Vagina (tissue), 2 donors: Measurements from ENCODE around the gene GDNF. TPM values are rescaled to one million over a fixed set of nuclear protein-coding genes. Genes with fewer than 3 reads are reported as not detected.

Experiments
- DNase-seq, 2 donors: peaks; one replicate each; pipeline ENCODE4 v3.0.0-alpha.2; 2017; ENCODE audit errors: extremely low spot score in 2 of 2
- H3K27ac ChIP-seq: fragments of 200-600 bp; sonication (generic); one replicate; pipeline ENCODE4 v1.5.1; 2019
- H3K27me3 ChIP-seq: fragments of 200-600 bp; sonication (generic); one replicate; pipeline ENCODE4 v1.5.1; 2019
- H3K36me3 ChIP-seq, 2 donors: fragments of 200-600 bp; sonication (generic); one replicate each; pipeline ENCODE4 v1.5.1; 2017 to 2019
- H3K4me1 ChIP-seq: fragments of 200-600 bp; sonication (generic); one replicate; pipeline ENCODE4 v1.5.1; 2019
- H3K4me3 ChIP-seq, 2 donors: fragments of 200-600 bp; sonication (generic); 1 replicate in 1 of 2; 2 replicates in 1 of 2; pipeline ENCODE4 v1.5.1; 2016 to 2019
- H3K9me3 ChIP-seq: fragments of 200-600 bp; sonication (generic); one replicate; pipeline ENCODE4 v1.5.1; 2019
- CTCF ChIP-seq, 3 experiments: fragments of 450-650 bp in 2 of 3; fragments of 200-600 bp in 1 of 3; sonication (generic) in 1 of 3; IDR thresholded peaks; one replicate each; pipeline ENCODE4 v1.5.1; 2017 to 2019; ENCODE audit warnings: antibody characterized with exemption in 3 of 3, mild to moderate bottlenecking in 2 of 3, moderate library complexity in 2 of 3
- POLR2A ChIP-seq, 2 donors: fragments of 450-650 bp; IDR thresholded peaks; one replicate each; pipeline ENCODE4 v1.6.1; 2017; ENCODE audit warnings: antibody characterized with exemption in 2 of 2, mild to moderate bottlenecking in 2 of 2, moderate library complexity in 2 of 2
- POLR2AphosphoS5 ChIP-seq, 2 donors: sonication (generic); formaldehyde crosslinking; IDR thresholded peaks; one replicate each; pipeline ENCODE4 v1.9.0; 2017; ENCODE audit warnings: antibody characterized with exemption in 2 of 2, mild to moderate bottlenecking in 2 of 2, low read depth in 1 of 2; ENCODE audit not compliant: insufficient read depth in 1 of 2
- intact Hi-C: fragments of 100-400 bp; cut with DNase I; formaldehyde crosslinking; loops from one replicate; pipeline ENCODE4 v1.15.1; 2023
- total RNA-seq: library from RNA; depleted of rRNA; stranded (reverse); fragments of >200 nt; gene quantifications from one replicate; pipeline ENCODE4 v1.2.3, GENCODE V29; 2016

The GDNF gene
- total RNA-seq, 1 donor from 2014 or later = 0.98 TPM

DNA sequence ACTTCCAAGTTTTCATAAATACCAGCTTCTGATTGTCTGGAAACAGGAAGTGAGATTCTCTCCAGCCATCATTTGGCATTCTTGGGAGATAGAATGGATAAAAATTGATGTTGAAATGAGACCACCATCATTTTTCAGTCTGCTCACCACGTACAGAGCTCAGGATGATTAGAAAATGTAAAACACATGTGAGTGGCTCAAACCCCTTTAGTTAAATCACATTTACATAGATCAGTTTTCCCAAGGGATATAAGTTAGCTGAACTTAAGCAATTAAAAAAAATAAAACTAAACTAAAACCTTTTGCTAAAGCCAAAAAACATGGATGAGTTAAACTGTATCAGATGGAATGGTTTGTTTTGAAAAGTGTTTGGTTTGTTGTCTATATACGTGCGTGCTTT, 37.1 kb upstream of the GDNF start:
- H3K27ac ChIP-seq = no peak overlapping the region
- no peak overlapping the region for H3K4me3 ChIP-seq
- H3K27me3 ChIP-seq = no peaks in the 10 kb centered on the region
- no peaks in the 10 kb centered on the region for H3K4me1 ChIP-seq
- H3K36me3 ChIP-seq = no peaks in the 10 kb centered on the region
- H3K9me3 ChIP-seq = no peaks in the 10 kb centered on the region
- DNase-seq = no peak
- intact Hi-C loops = no loop called here
- TF ChIP-seq CTCF (IDR thresholded peaks at IDR 0.05) (no peak), POLR2AphosphoS5 (IDR thresholded peaks at IDR 0.05; ENCODE audit: insufficient read depth in 1 of 2, low read depth in 1 of 2) (no peak), POLR2A (IDR thresholded peaks at IDR 0.05) (no peak)

DNA sequence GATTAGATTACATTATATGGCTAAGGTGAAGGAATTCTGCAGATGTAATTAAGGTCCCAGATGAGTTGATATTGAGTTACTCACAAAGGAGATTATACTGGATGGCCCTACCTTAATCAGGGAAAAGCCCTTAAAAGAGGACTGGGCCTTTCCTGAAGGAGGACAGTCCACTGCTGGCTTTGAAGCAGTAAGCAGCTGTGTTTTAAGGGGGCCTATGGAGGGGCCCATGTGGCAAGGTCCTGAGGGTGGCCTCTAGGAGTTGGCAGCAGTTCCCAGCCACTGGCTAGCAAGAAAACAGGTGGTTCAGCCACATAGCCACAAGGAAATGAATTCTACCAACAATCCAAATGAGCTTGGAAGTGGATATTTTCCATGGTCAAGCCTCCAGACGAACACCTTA, 36.4 kb upstream of the GDNF start:
- Histone ChIP-seq H3K9me3 (no peaks in the 10 kb centered on the region), H3K27me3 (no peaks in the 10 kb centered on the region), H3K4me3 (no peak overlapping the region), H3K27ac (no peak overlapping the region), H3K4me1 (no peaks in the 10 kb centered on the region), H3K36me3 (no peaks in the 10 kb centered on the region)
- DNase-seq = no peak
- intact Hi-C loops = no loop called here
- TF ChIP-seq POLR2AphosphoS5 (IDR thresholded peaks at IDR 0.05; ENCODE audit: insufficient read depth in 1 of 2, low read depth in 1 of 2) = no peak
- TF ChIP-seq CTCF (IDR thresholded peaks at IDR 0.05) = no peak
- no peak for TF ChIP-seq POLR2A (IDR thresholded peaks at IDR 0.05)

DNA sequence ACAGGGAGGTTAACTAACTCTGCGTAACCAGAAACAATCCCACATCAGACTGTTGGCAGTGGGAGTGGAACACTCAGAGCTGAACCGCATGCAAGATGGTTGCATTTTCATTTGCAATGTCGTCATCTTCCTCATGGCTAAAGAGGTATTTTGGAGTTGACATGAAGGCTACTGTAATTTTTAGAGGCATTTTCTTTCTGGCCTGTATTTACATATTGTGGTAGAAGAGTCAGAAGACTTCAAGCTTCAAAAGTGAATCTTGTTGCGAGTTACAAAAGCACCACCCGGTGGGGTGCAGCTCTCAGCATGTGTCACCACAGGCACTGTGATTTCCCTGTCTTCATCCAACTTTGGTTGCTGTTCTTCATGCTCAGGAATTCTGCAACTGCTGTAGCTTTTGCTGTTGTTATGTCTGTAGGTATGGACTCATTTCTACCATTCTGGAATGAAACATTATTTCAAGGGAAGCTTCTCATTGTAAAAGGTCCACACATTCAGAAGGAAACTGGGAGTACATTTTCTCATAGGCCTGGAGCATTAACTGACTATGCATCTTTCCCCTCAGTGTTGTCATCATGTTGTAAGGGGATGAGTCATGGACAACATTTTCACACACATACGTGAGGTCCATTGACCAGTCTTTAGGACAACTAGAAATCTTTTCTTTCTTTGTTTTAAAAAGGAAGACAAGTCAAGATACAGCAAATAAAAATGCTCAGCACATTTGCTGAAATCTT, 35.4 kb upstream of the GDNF start:
- DNase-seq = no peak
- H3K27ac ChIP-seq = no peak overlapping the region
- intact Hi-C loops = no loop called here
- no peaks in the 10 kb centered on the region for H3K36me3 ChIP-seq
- H3K9me3 ChIP-seq = no peaks in the 10 kb centered on the region
- H3K27me3 ChIP-seq = no peaks in the 10 kb centered on the region
- H3K4me1 ChIP-seq = no peaks in the 10 kb centered on the region
- no peak for TF ChIP-seq POLR2AphosphoS5 (IDR thresholded peaks at IDR 0.05; ENCODE audit: insufficient read depth in 1 of 2, low read depth in 1 of 2)
- no peak overlapping the region for H3K4me3 ChIP-seq

DNA sequence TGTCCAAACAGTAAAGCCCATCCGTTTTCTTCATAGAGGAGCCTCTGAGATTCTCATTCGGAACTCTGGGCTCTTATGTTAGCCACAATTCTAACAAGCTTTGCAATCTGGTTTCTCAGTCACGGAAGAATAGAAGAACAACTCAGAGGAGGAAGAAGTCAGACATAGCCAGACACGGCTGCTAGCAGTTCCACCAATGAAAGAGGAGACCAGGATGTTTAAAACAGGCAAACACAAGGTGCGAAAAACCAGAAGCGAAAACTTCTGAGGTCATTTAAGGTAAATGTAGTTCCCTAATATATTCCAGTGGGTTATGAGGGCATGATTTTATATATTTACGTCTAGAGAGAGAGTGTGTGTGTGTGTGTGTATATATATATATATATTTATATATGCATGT, 34.1 kb upstream of the GDNF start:
- intact Hi-C loops = no loop called here
- DNase-seq = no peak

DNA sequence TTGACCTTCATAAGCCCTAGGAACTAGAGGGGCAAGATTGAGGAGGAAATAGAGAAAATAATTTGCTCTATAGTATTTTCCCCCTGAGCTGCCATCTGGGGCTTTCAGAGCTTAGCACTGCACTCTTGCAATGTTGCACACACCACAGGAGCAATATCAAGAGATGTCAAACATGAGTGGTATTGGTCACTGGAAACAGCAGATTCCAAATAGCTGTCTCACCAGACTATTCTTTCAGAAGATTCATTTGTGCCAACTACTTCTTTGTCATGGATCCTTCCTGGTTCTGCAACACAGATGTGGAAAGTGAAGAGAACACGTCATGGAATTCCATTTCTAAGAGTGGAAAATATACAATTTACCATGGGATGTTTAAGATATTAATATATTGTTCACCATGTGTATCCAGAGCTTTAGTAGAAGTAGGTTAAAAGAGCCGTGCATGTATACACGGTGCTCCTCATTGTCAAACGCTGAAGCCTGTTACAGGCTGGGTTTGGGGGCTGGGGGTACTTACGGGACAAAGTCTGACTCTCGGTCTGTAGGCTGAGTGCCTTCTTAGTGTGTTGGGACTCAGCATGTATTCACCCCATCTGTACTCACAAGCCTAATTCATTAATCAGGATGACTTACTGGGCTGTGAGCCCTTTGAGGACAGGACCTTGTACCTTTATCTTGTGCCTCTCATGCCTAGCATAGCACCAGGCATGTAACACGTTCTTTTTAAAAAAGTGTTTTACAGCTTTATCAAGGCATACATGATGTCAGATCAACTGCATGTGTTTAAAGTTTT, 31.4 kb upstream of the GDNF start:
- Histone ChIP-seq H3K4me1 (no peaks in the 10 kb centered on the region), H3K9me3 (no peaks in the 10 kb centered on the region), H3K36me3 (no peaks in the 10 kb centered on the region), H3K4me3 (no peak overlapping the region), H3K27me3 (no peaks in the 10 kb centered on the region), H3K27ac (no peak overlapping the region)
- no peak for TF ChIP-seq CTCF (IDR thresholded peaks at IDR 0.05)
- TF ChIP-seq POLR2AphosphoS5 (IDR thresholded peaks at IDR 0.05; ENCODE audit: insufficient read depth in 1 of 2, low read depth in 1 of 2) = no peak
- no peak for TF ChIP-seq POLR2A (IDR thresholded peaks at IDR 0.05)
- no peak for DNase-seq
- intact Hi-C loops = no loop called here

More for the DNA sequence above, 34.1 kb upstream of the GDNF start:
- H3K27me3 ChIP-seq = no peaks in the 10 kb centered on the region
- no peak overlapping the region for H3K4me3 ChIP-seq
- H3K9me3 ChIP-seq = no peaks in the 10 kb centered on the region
- H3K36me3 ChIP-seq = no peaks in the 10 kb centered on the region
- no peak overlapping the region for H3K27ac ChIP-seq
- H3K4me1 ChIP-seq = no peaks in the 10 kb centered on the region
- TF ChIP-seq CTCF (IDR thresholded peaks at IDR 0.05) = no peak
- no peak for TF ChIP-seq POLR2AphosphoS5 (IDR thresholded peaks at IDR 0.05; ENCODE audit: insufficient read depth in 1 of 2, low read depth in 1 of 2)
- TF ChIP-seq POLR2A (IDR thresholded peaks at IDR 0.05) = no peak
